ENCODE measurements around the gene FOXD1. TPM values are rescaled to one million over a fixed set of nuclear protein-coding genes. Genes with fewer than 3 reads are reported as not detected.
"Not testable (repeated sequence)": the region's sequence is repeated elsewhere in the genome, so short reads cannot be mapped to it uniquely, and the experiment has no call there.

FOXD1 gene
- total RNA-seq, 4 donors from 2014 or later = 2.4 to 13.9 (median 9.6) TPM; not detected in 1

DNA sequence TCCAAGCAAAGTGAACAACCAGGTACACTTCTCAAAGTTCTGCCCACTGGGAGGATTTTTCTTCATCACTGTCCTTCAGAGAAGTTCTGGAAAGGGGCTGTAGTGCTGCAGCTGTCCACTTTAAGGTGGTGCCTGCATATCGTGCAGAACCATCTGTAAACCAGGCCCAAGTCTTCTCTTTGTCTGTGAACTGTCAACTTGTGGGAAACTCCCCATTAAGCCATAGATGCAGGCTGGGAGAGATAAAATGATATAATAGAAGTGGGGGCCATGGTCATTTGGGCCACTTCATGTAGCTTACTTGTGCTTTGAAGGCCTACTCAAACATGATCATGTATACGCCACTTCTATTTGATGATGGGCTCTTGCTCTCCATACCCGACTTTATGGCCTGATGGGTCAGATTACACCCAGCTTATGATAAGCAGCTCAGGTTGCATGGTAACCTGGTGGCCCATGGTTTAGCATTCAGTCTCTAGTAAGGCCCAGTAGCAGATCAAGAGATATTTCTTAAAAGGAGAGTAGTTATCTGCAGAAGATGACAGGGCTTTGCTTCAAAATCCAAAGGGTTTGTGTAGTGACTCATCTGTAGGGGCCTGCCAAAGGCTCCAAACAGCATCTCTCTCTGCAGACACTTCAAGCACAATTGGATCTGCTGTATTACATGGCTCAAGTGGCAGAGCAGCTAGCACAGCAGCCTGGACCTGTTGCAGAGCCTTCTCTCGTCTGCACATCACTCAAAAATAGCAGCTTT lies 34.0 kb upstream of the FOXD1 start:
- Histone ChIP-seq H3K9me3 (no peaks in the 10 kb centered on the region), H3K4me3 (no peak overlapping the region), H3K27me3 (peaks cover 9% of the 10 kb centered on the region), H3K36me3 (no peaks in the 10 kb centered on the region), H3K27ac (no peak overlapping the region), H3K4me1 (no peaks in the 10 kb centered on the region)
- WGBS, 2 donors (ENCODE audit: low coverage in 1 of 2) = 56 to 90% methylated on average over 2 of the region's 4 CpGs
- no peak for TF ChIP-seq POLR2A (IDR thresholded peaks at IDR 0.05)
- TF ChIP-seq, protein P1, sequence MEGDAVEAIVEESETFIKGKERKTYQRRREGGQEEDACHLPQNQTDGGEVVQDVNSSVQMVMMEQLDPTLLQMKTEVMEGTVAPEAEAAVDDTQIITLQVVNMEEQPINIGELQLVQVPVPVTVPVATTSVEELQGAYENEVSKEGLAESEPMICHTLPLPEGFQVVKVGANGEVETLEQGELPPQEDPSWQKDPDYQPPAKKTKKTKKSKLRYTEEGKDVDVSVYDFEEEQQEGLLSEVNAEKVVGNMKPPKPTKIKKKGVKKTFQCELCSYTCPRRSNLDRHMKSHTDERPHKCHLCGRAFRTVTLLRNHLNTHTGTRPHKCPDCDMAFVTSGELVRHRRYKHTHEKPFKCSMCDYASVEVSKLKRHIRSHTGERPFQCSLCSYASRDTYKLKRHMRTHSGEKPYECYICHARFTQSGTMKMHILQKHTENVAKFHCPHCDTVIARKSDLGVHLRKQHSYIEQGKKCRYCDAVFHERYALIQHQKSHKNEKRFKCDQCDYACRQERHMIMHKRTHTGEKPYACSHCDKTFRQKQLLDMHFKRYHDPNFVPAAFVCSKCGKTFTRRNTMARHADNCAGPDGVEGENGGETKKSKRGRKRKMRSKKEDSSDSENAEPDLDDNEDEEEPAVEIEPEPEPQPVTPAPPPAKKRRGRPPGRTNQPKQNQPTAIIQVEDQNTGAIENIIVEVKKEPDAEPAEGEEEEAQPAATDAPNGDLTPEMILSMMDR (IDR thresholded peaks at IDR 0.05) = no peak
- no peak for ATAC-seq

DNA sequence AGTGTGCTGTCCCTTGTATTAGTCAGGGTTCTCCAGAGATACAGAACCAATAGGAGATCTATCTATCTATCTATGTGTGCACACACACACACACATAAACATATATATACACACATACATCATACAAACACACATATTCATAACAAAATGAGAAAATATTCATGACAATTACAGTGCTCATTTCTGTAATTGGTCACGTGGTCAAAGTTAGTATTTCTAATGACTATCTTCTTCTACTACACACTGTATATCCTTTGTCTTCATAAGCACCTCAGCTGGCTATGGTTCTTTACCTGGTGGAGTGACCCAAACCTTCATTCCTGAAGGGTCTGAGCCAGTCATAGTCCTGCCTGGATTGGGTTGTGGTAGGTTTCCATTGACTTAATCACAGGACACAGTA lies 31.9 kb upstream of the FOXD1 start:
- ATAC-seq = no peak
- Histone ChIP-seq H3K27ac (no peak overlapping the region), H3K27me3 (no peaks in the 10 kb centered on the region), H3K9me3 (no peaks in the 10 kb centered on the region), H3K36me3 (no peaks in the 10 kb centered on the region), H3K4me1 (no peaks in the 10 kb centered on the region), H3K4me3 (no peak overlapping the region)
- 75 to 100% methylated on average over 1 of the region's 1 CpG for WGBS, 2 donors (ENCODE audit: low coverage in 1 of 2)
- TF ChIP-seq, protein P1 (IDR thresholded peaks at IDR 0.05) = no peak
- TF ChIP-seq POLR2A (IDR thresholded peaks at IDR 0.05) (no peak), EP300 (IDR thresholded peaks at IDR 0.05) (no peak), POLR2AphosphoS5 (IDR thresholded peaks at IDR 0.05) (no peak)

DNA sequence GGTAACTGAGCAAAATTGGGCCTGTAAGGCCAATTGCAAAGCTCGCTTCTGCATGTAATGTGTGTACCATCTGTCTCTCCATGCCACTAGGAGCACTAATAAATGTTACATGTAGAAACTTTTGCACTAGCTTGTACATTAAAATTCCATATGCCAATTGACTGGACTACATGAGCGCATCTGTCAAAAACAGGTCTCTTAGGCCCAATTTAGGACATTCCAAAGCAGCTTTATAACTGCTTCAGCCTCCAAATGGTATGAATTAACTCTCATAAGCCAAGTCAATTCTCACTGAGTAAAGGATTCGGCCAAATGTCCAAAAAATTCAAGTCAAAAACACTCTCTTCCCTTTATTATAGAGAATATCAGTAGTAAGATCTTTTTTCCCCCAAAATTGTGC lies 23.5 kb upstream of the FOXD1 start:
- no peaks in the 10 kb centered on the region for H3K36me3 ChIP-seq
- H3K27ac ChIP-seq = no peak overlapping the region
- H3K27me3 ChIP-seq = no peaks in the 10 kb centered on the region
- no peak for ATAC-seq
- H3K9me3 ChIP-seq = no peaks in the 10 kb centered on the region
- H3K4me3 ChIP-seq = no peak overlapping the region
- WGBS, 2 donors (ENCODE audit: low coverage in 1 of 2) = 59 to 60% methylated on average over 3 of the region's 3 CpGs
- no peaks in the 10 kb centered on the region for H3K4me1 ChIP-seq
- TF ChIP-seq POLR2AphosphoS5 (IDR thresholded peaks at IDR 0.05) (no peak), POLR2A (IDR thresholded peaks at IDR 0.05) (no peak), EP300 (IDR thresholded peaks at IDR 0.05) (no peak)
- TF ChIP-seq, protein P1 (IDR thresholded peaks at IDR 0.05) = no peak

DNA sequence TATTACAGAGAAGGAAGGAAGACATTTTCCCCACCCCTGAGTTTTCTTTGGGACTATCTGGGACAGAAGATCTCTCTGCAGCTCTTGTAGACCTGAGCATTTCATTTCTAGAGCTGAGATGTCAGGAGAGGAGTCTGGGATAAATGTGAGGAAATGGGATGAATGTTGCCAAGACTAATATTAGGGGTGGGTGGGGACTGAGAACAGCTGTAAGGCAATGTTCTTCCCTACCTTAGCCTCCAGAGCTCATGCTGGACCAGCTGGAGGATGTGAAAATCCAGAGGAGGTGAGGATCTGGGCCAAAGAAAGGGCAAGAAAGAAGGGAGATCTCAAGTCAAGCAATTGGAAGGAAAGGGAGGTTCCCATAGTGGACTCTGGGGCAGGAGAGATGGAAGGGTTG lies 23.1 kb upstream of the FOXD1 start:
- Histone ChIP-seq H3K9me3 (no peaks in the 10 kb centered on the region), H3K27ac (no peak overlapping the region), H3K4me1 (no peaks in the 10 kb centered on the region), H3K27me3 (no peaks in the 10 kb centered on the region), H3K4me3 (no peak overlapping the region), H3K36me3 (no peaks in the 10 kb centered on the region)
- no peak for ATAC-seq
- TF ChIP-seq EP300 (IDR thresholded peaks at IDR 0.05) (no peak), POLR2AphosphoS5 (IDR thresholded peaks at IDR 0.05) (no peak), POLR2A (IDR thresholded peaks at IDR 0.05) (no peak)
- TF ChIP-seq, protein P1 (IDR thresholded peaks at IDR 0.05) = no peak

DNA sequence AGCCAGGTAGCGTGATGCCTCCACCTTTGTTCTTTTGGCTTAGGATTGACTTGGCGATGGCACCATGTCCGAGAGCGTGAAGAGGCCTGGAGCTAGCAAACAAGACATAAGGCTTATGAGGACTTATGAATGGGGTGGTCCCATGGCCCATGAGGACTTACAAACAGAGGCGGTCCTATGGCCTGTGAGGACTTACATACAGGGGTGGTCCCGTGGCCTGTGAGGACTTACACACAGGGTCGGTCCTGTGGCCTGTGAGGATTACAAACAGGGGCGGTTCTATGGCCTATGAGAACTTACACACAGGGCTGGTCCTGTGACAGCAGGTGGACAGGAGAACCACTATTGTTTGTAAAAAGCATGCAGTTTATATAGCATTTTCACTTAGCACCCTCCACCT lies 21.3 kb upstream of the FOXD1 start:
- ATAC-seq = no peak
- no peak overlapping the region for H3K27ac ChIP-seq
- H3K36me3 ChIP-seq = no peaks in the 10 kb centered on the region
- H3K4me3 ChIP-seq = no peak overlapping the region
- H3K9me3 ChIP-seq = no peaks in the 10 kb centered on the region
- no peaks in the 10 kb centered on the region for H3K27me3 ChIP-seq
- TF ChIP-seq, protein P1 (IDR thresholded peaks at IDR 0.05) = no peak
- TF ChIP-seq POLR2AphosphoS5 (IDR thresholded peaks at IDR 0.05) (no peak), EP300 (IDR thresholded peaks at IDR 0.05) (no peak), POLR2A (IDR thresholded peaks at IDR 0.05) (no peak)
- no peaks in the 10 kb centered on the region for H3K4me1 ChIP-seq
- 93 to 100% methylated on average over 1 to 3 of the region's 8 CpGs for WGBS, 2 donors (ENCODE audit: low coverage in 1 of 2)

DNA sequence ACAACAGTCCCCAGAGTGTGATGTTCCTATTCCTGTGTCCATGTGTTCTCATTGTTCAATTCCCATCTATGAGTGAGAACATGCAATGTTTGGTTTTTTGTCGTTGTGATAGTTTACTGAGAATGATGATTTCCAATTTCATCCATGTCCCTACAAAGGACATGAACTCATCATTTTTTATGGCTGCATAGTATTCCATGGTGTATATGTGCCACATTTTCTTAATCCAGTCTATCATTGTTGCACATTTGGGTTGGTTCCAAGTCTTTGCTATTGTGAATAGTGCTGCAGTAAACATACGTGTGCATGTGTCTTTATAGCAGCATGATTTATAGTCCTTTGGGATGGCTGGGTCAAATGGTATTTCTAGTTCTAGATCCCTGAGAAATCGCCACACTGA lies 20.1 kb upstream of the FOXD1 start:
- not testable (repeated sequence) for H3K9me3 ChIP-seq, H3K4me1 ChIP-seq, H3K36me3 ChIP-seq, H3K27ac ChIP-seq, ATAC-seq, H3K27me3 ChIP-seq, H3K4me3 ChIP-seq
- 75 to 86% methylated on average over 2 of the region's 3 CpGs for WGBS, 2 donors (ENCODE audit: low coverage in 1 of 2)
